ENCODE results near the gene QSOX2. TPM values are rescaled to one million over a fixed set of nuclear protein-coding genes. Genes with fewer than 3 reads are reported as not detected.

The QSOX2 gene
- total RNA-seq, 4 donors from 2014 or later = 3.4 to 7.2 (median 5.2) TPM

DNA sequence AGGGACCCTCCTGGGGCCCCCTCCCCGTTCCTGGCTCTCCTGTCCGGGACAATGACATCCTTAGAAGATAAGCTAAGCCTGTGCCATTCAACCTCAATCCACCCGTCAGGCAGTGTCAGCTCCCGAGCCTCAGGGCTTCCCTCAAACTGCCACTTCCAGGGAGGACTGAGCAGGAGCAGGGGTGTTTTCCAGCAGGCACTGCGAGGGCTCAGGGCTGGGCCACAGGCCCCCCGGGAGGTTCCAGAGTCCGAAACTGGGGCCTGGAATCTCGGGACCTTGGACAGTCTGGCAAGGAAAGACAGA, 66.9 kb downstream of the QSOX2 start:
- ATAC-seq = no peak

DNA sequence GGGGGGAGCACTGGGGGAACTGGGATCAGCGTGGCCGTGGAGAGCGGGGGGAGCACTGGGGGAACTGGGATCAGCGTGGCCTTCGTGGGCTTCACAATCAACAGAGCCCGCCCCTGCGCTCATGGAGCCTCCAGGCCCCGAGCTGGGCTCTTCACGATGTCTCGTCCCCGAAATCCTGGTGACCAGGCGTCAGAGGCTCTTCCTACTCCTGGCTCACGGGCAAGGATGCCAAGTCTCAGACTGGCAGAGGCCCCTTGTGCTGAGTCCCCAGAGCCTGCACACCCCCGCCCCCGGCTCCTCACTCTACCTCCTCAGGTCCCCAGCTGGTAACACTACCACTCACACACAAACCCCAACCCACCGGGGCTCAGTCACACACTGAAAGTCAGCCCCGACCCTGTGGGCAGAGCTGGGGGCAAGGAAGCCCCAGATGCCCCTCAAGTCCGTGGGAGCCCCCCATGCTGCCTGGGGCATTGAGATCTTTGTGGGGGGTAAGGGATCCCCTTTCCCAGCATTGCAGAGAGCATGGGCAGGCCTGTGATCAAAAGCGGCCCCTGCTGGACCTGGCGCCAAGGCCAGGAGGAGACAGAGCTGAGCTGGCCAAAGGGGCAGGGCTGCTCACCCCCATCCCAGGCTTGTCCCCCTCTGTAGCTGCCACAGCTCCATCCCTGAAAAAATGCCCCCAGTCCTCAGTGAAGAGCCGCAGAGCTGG, 67.4 kb downstream of the QSOX2 start:
- Histone ChIP-seq H3K27me3 (peaks cover 61% of the 10 kb centered on the region), H3K27ac (no peak overlapping the region), H3K9me3 (no peaks in the 10 kb centered on the region), H3K4me1 (no peaks in the 10 kb centered on the region), H3K4me3 (no peak overlapping the region), H3K36me3 (no peaks in the 10 kb centered on the region)
- WGBS, 2 donors (ENCODE audit: low coverage in 1 of 2) = 33% methylated on average over 3 of the region's 21 CpGs; no CpG with 5 or more reads in 1 of the 2 donors
- TF ChIP-seq POLR2A (IDR thresholded peaks at IDR 0.05) (no peak), EP300 (IDR thresholded peaks at IDR 0.05) (no peak)
- ATAC-seq = no peak

More for the DNA sequence above, 66.9 kb downstream of the QSOX2 start:
- no CpG with 5 or more reads among the region's 8 CpGs for WGBS, 2 donors (ENCODE audit: low coverage in 1 of 2)
- H3K27me3 ChIP-seq = peaks cover 62% of the 10 kb centered on the region
- no peaks in the 10 kb centered on the region for H3K36me3 ChIP-seq
- H3K4me3 ChIP-seq = no peak overlapping the region
- H3K27ac ChIP-seq = no peak overlapping the region
- no peaks in the 10 kb centered on the region for H3K9me3 ChIP-seq
- H3K4me1 ChIP-seq = no peaks in the 10 kb centered on the region
- TF ChIP-seq POLR2A (IDR thresholded peaks at IDR 0.05) (no peak), POLR2AphosphoS5 (IDR thresholded peaks at IDR 0.05) (no peak), EP300 (IDR thresholded peaks at IDR 0.05) (no peak)
- TF ChIP-seq, protein P1, sequence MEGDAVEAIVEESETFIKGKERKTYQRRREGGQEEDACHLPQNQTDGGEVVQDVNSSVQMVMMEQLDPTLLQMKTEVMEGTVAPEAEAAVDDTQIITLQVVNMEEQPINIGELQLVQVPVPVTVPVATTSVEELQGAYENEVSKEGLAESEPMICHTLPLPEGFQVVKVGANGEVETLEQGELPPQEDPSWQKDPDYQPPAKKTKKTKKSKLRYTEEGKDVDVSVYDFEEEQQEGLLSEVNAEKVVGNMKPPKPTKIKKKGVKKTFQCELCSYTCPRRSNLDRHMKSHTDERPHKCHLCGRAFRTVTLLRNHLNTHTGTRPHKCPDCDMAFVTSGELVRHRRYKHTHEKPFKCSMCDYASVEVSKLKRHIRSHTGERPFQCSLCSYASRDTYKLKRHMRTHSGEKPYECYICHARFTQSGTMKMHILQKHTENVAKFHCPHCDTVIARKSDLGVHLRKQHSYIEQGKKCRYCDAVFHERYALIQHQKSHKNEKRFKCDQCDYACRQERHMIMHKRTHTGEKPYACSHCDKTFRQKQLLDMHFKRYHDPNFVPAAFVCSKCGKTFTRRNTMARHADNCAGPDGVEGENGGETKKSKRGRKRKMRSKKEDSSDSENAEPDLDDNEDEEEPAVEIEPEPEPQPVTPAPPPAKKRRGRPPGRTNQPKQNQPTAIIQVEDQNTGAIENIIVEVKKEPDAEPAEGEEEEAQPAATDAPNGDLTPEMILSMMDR (IDR thresholded peaks at IDR 0.05) = no peak

DNA sequence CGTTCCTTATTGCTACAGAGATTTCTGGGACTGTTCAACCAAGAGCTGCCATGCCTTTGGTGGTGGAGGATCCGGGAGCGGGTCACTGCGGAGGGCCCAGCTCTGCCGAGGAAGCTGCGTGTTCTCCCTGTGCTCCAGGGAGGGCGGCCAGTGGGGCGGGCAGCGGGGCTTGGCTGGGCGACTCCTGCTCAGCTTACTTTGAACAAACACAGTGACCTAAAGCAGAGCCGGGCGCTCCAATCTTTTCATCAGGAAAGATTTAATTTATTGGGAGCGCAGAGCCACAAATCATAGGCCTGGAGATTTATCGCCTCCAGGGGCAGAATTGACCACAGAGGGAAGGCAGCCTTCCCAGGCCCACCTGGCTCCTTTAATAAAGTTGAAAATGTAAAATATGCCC, 68.4 kb downstream of the QSOX2 start:
- Histone ChIP-seq H3K9me3 (no peaks in the 10 kb centered on the region), H3K27ac (no peak overlapping the region), H3K36me3 (no peaks in the 10 kb centered on the region), H3K4me1 (no peaks in the 10 kb centered on the region), H3K27me3 (peaks cover 60% of the 10 kb centered on the region), H3K4me3 (no peak overlapping the region)
- no peak for TF ChIP-seq POLR2AphosphoS5 (IDR thresholded peaks at IDR 0.05)
- TF ChIP-seq POLR2A (IDR thresholded peaks at IDR 0.05) = no peak
- TF ChIP-seq, protein P1 (IDR thresholded peaks at IDR 0.05) = no peak
- no peak for TF ChIP-seq EP300 (IDR thresholded peaks at IDR 0.05)
- 80% methylated on average over 2 of the region's 14 CpGs; no CpG with 5 or more reads in 1 of the 2 donors for WGBS, 2 donors (ENCODE audit: low coverage in 1 of 2)
- ATAC-seq = no peak

DNA sequence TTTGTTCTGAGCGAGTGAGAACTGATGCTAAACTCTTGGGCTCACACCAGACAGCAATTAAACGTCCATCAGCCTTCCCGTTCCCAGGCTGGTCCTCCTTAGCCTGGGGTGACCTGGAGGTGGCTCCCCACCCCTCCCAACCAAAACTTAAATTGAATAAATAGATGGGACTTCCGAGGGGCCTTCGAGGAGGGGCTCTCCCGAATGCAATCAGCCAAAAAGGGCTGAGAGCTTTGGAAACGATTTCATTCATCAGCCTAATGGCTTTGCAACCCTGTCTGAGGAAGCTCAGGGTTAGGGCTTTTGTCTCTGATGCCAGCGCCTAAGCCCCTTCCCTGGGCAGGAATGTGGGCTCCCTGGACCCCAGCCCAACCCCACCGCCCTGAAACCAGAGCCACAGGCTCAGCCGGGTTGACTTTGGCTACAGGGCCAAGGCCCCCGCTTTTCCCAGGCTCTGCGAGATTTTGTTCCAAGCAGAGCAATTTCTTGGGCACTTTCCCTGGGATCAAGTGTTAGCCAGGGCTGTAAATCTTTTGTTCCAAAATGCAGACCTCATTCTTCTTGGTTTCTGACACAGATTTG, 69.9 kb downstream of the QSOX2 start:
- Histone ChIP-seq H3K27ac (no peak overlapping the region), H3K27me3 (peaks cover 69% of the 10 kb centered on the region), H3K4me1 (no peaks in the 10 kb centered on the region), H3K9me3 (no peaks in the 10 kb centered on the region), H3K4me3 (no peak overlapping the region), H3K36me3 (no peaks in the 10 kb centered on the region)
- WGBS, 2 donors (ENCODE audit: low coverage in 1 of 2) = 10 to 57% methylated on average over 2 to 3 of the region's 12 CpGs
- TF ChIP-seq POLR2A (IDR thresholded peaks at IDR 0.05) = no peak
- TF ChIP-seq, protein P1 (IDR thresholded peaks at IDR 0.05) = no peak
- TF ChIP-seq EP300 (IDR thresholded peaks at IDR 0.05) = no peak
- no peak for TF ChIP-seq POLR2AphosphoS5 (IDR thresholded peaks at IDR 0.05)
- ATAC-seq = no peak

DNA sequence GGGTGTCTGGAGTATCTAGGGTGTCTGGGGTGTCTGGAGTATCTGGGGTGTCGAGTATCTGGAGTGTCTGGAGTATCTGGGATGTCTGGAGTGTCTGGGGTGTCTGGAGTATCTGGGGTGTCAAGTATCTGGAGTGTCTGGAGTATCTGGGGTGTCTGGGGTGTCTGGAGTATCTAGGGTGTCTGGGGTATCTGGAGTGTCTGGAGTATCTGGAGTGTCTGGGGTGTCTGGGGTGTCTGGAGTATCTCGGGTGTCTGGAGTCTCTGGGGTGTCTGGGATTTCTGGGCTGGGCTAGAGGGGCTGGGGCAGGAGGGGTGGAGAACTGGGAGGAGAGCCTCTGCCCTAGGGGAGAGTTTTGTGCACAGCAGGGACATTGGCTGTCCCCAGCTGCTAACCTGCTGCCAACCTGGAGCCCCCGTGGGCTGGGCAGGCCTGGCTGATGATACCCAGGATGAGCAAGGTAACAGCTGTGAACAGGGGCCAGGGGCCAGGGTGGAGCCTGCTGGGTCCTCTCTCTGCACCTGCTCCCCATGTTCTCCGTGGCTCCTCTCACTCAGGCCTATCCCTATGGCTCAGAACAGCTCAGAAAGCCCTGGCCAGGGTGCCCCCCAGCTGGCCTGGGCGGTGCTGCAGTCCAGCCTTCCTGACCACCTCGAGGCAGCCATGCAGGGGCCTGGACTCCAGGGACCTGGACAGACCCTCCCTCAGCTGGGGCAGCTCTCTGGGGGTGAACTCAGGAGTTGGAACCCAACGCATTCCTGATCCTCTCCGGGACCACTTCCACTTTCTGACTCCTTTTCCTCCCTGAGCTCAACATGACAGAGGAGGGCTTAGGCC, 70.6 kb downstream of the QSOX2 start:
- no peaks in the 10 kb centered on the region for H3K36me3 ChIP-seq
- H3K27ac ChIP-seq = no peak overlapping the region
- no peak overlapping the region for H3K4me3 ChIP-seq
- 33 to 40% methylated on average over 1 of the region's 8 CpGs for WGBS, 2 donors (ENCODE audit: low coverage in 1 of 2)
- peaks cover 72% of the 10 kb centered on the region for H3K27me3 ChIP-seq
- no peak for ATAC-seq
- H3K4me1 ChIP-seq = no peaks in the 10 kb centered on the region
- no peaks in the 10 kb centered on the region for H3K9me3 ChIP-seq
- TF ChIP-seq, protein P1 (IDR thresholded peaks at IDR 0.05) = no peak
- TF ChIP-seq POLR2A (IDR thresholded peaks at IDR 0.05) (no peak), EP300 (IDR thresholded peaks at IDR 0.05) (no peak), POLR2AphosphoS5 (IDR thresholded peaks at IDR 0.05) (no peak)
